Upper lobe of left lung (tissue), 6 donors: ENCODE data around the gene PTPRN2. TPM values are rescaled to one million over a fixed set of nuclear protein-coding genes. Genes with fewer than 3 reads are reported as not detected.

ENCODE experiments used
- ATAC-seq, 2 donors: fragments of 200-7000 bp; cut with Tn5 transposase; one replicate each; pipeline ENCODE4 v1.9.1; 2022; ENCODE audit warnings: mild to moderate bottlenecking in 2 of 2, moderate library complexity in 2 of 2; ENCODE audit not compliant: low FRiP score in 2 of 2
- DNase-seq, 2 donors: peaks; one replicate each; pipeline ENCODE4 v3.0.0-alpha.2; 2019 to 2020
- H3K27ac ChIP-seq, 4 donors: fragments of 200-600 bp; sonication (generic); one replicate each; pipeline ENCODE4 v1.5.1; 2016 to 2019
- H3K27me3 ChIP-seq, 4 donors: fragments of 200-600 bp; sonication (generic); one replicate each; pipeline ENCODE4 v1.5.1; 2017 to 2019
- H3K36me3 ChIP-seq, 4 donors: fragments of 200-600 bp; sonication (generic); one replicate each; pipeline ENCODE4 v1.5.1; 2016 to 2019
- H3K4me1 ChIP-seq, 4 donors: fragments of 200-600 bp; sonication (generic); one replicate each; pipeline ENCODE4 v1.5.1; 2018 to 2019
- H3K4me3 ChIP-seq, 4 donors: fragments of 200-600 bp; sonication (generic); one replicate each; pipeline ENCODE4 v1.5.1; 2017 to 2019; ENCODE audit warnings: mild to moderate bottlenecking in 2 of 4, moderate library complexity in 1 of 4
- H3K9me3 ChIP-seq, 4 donors: fragments of 200-600 bp; sonication (generic); one replicate each; pipeline ENCODE4 v1.5.1; 2018 to 2019
- CTCF ChIP-seq, 6 experiments: fragments of 450-650 bp in 4 of 6; fragments of 200-600 bp in 2 of 6; sonication (generic) in 2 of 6; IDR thresholded peaks; one replicate each; pipeline ENCODE4 v1.5.1; 2016 to 2019; ENCODE audit warnings: antibody characterized with exemption in 6 of 6
- EP300 ChIP-seq, 4 donors: sonication (generic); formaldehyde crosslinking; IDR thresholded peaks; one replicate each; pipeline ENCODE4 v1.5.1; 2017; ENCODE audit warnings: antibody characterized with exemption in 4 of 4, control low read depth in 2 of 4
- POLR2A ChIP-seq, 4 donors: fragments of 450-650 bp; IDR thresholded peaks; one replicate each; pipeline ENCODE4 v1.5.1; 2016 to 2017; ENCODE audit warnings: antibody characterized with exemption in 4 of 4, mild to moderate bottlenecking in 2 of 4
- POLR2AphosphoS5 ChIP-seq, 2 donors: sonication (generic); formaldehyde crosslinking; IDR thresholded peaks; one replicate each; pipeline ENCODE4 v1.5.1; 2017; ENCODE audit warnings: antibody characterized with exemption in 2 of 2
- WGBS, 2 donors: methylation state at CpG; one replicate each; pipeline ENCODE4 v1.1.5; 2017 to 2018; 5-methylcytosine and 5-hydroxymethylcytosine counted together
- total RNA-seq, 6 donors: library from RNA; depleted of rRNA in 4 of 6; stranded (reverse); fragments of >200 nt in 4 of 6; gene quantifications; one replicate each; pipeline versions ENCODE4 v1.1.0 to v1.2.1, GENCODE V29; 2016 to 2021
- donor health status: DM: no; HTN: no; CAD: no; lungs with moderate emphysema.
- donor health status: DM: no; HTN: yes; CAD: no; lungs with severe emphysema.

PTPRN2 gene
- total RNA-seq, 6 donors from 2014 or later = 3.3 to 7.9 (median 5.2) TPM

GRCh38 chr7:157613575-157614322 lies 973.9 kb downstream of the PTPRN2 start:
- ATAC-seq = no peak
- Histone ChIP-seq H3K4me1 (peaks cover 0 to 19% (median 2%) of the 10 kb centered on the region in 4 donors), H3K9me3 (no peaks in the 10 kb centered on the region), H3K4me3 (peak overlapping the region in 3 of 4 donors; percentile 41 to 49 (median 48)), H3K27me3 (peaks cover 0 to 5% (median 0%) of the 10 kb centered on the region in 4 donors), H3K36me3 (no peaks in the 10 kb centered on the region), H3K27ac (peak overlapping the region in 1 of 4 donors; percentile 46)
- DNase-seq = no peak
- WGBS, 2 donors = 46 to 80% methylated on average over 13 to 45 of the region's 51 CpGs
- TF ChIP-seq POLR2AphosphoS5 (IDR thresholded peaks at IDR 0.05) (no peak), CTCF (IDR thresholded peaks at IDR 0.05) (no peak)

GRCh38 chr7:157612664-157613561 lies 974.7 kb downstream of the PTPRN2 start:
- no peak for TF ChIP-seq EP300 (IDR thresholded peaks at IDR 0.05)
- peak in 1 of 2 donors; percentile 6 for TF ChIP-seq POLR2AphosphoS5 (IDR thresholded peaks at IDR 0.05)
- no peaks in the 10 kb centered on the region for H3K9me3 ChIP-seq
- peak overlapping the region in 3 of 4 donors; percentile 41 to 49 (median 48) for H3K4me3 ChIP-seq
- H3K27me3 ChIP-seq = peaks cover 0 to 5% (median 0%) of the 10 kb centered on the region in 4 donors
- H3K36me3 ChIP-seq = no peaks in the 10 kb centered on the region
- peak overlapping the region in 1 of 4 donors; percentile 46 for H3K27ac ChIP-seq
- H3K4me1 ChIP-seq = peaks cover 0 to 19% (median 2%) of the 10 kb centered on the region in 4 donors
- ATAC-seq (peak in 1 of 2 donors; percentile 83), DNase-seq (peak; percentile 35 to 91)
- 9 to 74% methylated on average over 36 to 44 of the region's 79 CpGs for WGBS, 2 donors

GRCh38 chr7:157612009-157612663 lies 975.5 kb downstream of the PTPRN2 start:
- Histone ChIP-seq H3K9me3 (no peaks in the 10 kb centered on the region), H3K4me3 (peak overlapping the region in 3 of 4 donors; percentile 41 to 49 (median 48)), H3K4me1 (peaks cover 0 to 19% (median 2%) of the 10 kb centered on the region in 4 donors), H3K27ac (no peak overlapping the region), H3K27me3 (peaks cover 0 to 5% (median 0%) of the 10 kb centered on the region in 4 donors), H3K36me3 (no peaks in the 10 kb centered on the region)
- WGBS, 2 donors = 77 to 88% methylated on average over 12 to 29 of the region's 33 CpGs
- DNase-seq = no peak
- TF ChIP-seq EP300 (IDR thresholded peaks at IDR 0.05) (no peak), POLR2A (IDR thresholded peaks at IDR 0.05) (no peak), POLR2AphosphoS5 (IDR thresholded peaks at IDR 0.05) (no peak), CTCF (IDR thresholded peaks at IDR 0.05) (no peak)
- no peak for ATAC-seq

GRCh38 chr7:157611341-157611740 lies 976.3 kb downstream of the PTPRN2 start:
- Histone ChIP-seq H3K36me3 (no peaks in the 10 kb centered on the region), H3K9me3 (no peaks in the 10 kb centered on the region), H3K4me1 (peaks cover 0 to 19% (median 2%) of the 10 kb centered on the region in 4 donors), H3K27ac (no peak overlapping the region), H3K4me3 (no peak overlapping the region), H3K27me3 (peaks cover 0 to 5% (median 0%) of the 10 kb centered on the region in 4 donors)
- WGBS, 2 donors = 92 to 95% methylated on average over 18 of the region's 18 CpGs
- DNase-seq (no peak), ATAC-seq (no peak)
- TF ChIP-seq CTCF (IDR thresholded peaks at IDR 0.05) (no peak), POLR2A (IDR thresholded peaks at IDR 0.05) (no peak)
